DMS153 (cell line): Measurements from ENCODE around the gene IL1RAPL1.

Experiments used
- DNase-seq: peaks from one replicate; lab custom pipeline; 2025; lab: John Stamatoyannopoulos, UW

Gene IL1RAPL1

GRCh38 chrX:28586981-28587551, at the start of gene IL1RAPL1:
Gene IL1RAPL1 (plus strand): TSS chrX:28587446.
- DNase-seq: peak; percentile 23

- DNase-seq: no peak
These were observed 44.5 kb upstream of the IL1RAPL1 start for GRCh38 chrX:28542791-28543190.

GRCh38 chrX:28549838-28550237, 37.4 kb upstream of the IL1RAPL1 start:
- DNase-seq: no peak

- no peak for DNase-seq
These were observed 36.8 kb upstream of the IL1RAPL1 start for GRCh38 chrX:28550331-28550872.

GRCh38 chrX:28552322-28552721, 34.9 kb upstream of the IL1RAPL1 start:
- no peak for DNase-seq

- no peak for DNase-seq
These were observed 34.1 kb upstream of the IL1RAPL1 start for GRCh38 chrX:28552882-28553829.

GRCh38 chrX:28576117-28576516, 11.1 kb upstream of the IL1RAPL1 start:
- DNase-seq: no peak

GRCh38 chrX:28581522-28581921, 5.7 kb upstream of the IL1RAPL1 start:
- no peak for DNase-seq

- no peak for DNase-seq
These were observed 4.7 kb upstream of the IL1RAPL1 start for GRCh38 chrX:28582511-28582910.

GRCh38 chrX:28584025-28584424, 3.2 kb upstream of the IL1RAPL1 start:
- no peak for DNase-seq

GRCh38 chrX:28585767-28586166, 1.5 kb upstream of the IL1RAPL1 start:
- no peak for DNase-seq

- no peak for DNase-seq
These were observed 960 bp upstream of the IL1RAPL1 start for GRCh38 chrX:28586286-28586685.

- no peak for DNase-seq
These were observed 1.8 kb downstream of the IL1RAPL1 start for GRCh38 chrX:28589046-28589445.

GRCh38 chrX:28590396-28590795, 3.1 kb downstream of the IL1RAPL1 start:
- DNase-seq: no peak

GRCh38 chrX:28591542-28591941, 4.3 kb downstream of the IL1RAPL1 start:
- DNase-seq: no peak

- DNase-seq: no peak
These were observed 8.1 kb downstream of the IL1RAPL1 start for GRCh38 chrX:28595346-28595745.

- DNase-seq: no peak
These were observed 12.7 kb downstream of the IL1RAPL1 start for GRCh38 chrX:28599957-28600356.

- no peak for DNase-seq
These were observed 21.8 kb downstream of the IL1RAPL1 start for GRCh38 chrX:28609003-28609402.

GRCh38 chrX:28609917-28610613, 22.8 kb downstream of the IL1RAPL1 start:
- DNase-seq: peak; percentile 7

- DNase-seq: no peak
These were observed 23.5 kb downstream of the IL1RAPL1 start for GRCh38 chrX:28610746-28611145.

GRCh38 chrX:28613558-28613957, 26.3 kb downstream of the IL1RAPL1 start:
- no peak for DNase-seq

GRCh38 chrX:28625223-28625622, 38.0 kb downstream of the IL1RAPL1 start:
- DNase-seq: no peak

GRCh38 chrX:28626515-28626914, 39.3 kb downstream of the IL1RAPL1 start:
- DNase-seq: no peak
